Urothelium cell line (cell line): Measurements from ENCODE around the gene DNAJC11.
"Not testable (repeated sequence)": the region's sequence is repeated elsewhere in the genome, so short reads cannot be mapped to it uniquely, and the experiment has no call there.

Experiments used
- DNase-seq: peaks from one replicate; pipeline ENCODE4 v3.0.0; 2011; ENCODE audit warnings: low spot score, mixed read lengths
- FAIRE-seq: peaks from 2 replicates; lab custom pipeline; 2011; peaks lifted over from hg19 to GRCh38; lab: Jason Lieb, UNC

DNAJC11 gene

DNA sequence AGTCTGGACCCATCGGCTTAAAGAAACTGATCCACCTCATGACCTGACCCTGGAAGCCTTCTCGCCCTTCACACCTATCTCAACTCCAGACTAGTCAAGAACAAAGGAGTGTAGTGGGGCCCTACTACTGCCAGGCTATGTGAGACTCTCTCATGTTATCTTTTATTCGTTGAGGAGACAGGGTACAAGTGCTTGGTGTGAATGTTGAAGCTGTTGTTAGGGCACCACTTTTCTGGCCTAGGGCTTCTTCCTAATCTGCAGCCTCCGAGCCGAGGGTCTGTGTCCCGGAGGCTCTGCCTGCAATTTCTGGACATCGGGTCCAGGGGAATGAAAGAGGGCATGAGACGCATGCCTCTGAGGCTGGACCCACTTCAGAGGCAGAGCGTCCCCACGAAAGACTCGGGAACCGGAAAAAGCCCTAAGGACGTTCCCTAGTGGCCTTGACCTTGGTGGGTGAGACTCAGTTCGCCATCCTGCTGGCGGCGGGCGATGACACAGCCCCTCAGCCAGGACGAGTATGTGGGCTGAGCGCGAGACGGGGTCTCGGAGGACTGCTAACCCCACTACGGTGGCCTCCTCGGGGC is 671 bp downstream of the DNAJC11 start:
- FAIRE-seq (no peak), DNase-seq (no peak)

GRCh38 chr1:6699915-6700314 is 1.7 kb downstream of the DNAJC11 start:
- FAIRE-seq, DNase-seq: not testable (repeated sequence)

DNA sequence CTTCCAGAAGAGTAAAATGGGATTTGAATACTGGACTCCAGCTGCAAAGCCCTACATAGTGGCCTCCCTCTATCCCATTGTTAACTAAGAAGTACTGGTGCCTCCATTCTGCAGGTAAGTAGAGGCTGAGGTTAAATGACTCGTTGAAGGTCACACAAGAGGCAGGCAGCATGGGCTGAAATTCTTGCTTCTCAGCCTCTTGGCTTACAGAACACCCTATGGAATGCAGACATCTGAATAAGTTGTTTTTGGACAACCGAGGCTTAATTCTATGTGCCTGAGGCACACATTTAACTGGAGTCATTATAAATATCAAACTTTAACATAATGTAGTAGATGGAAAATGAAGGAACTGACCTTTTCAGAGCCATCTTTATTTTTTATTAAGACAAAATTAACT is 5.7 kb downstream of the DNAJC11 start:
- no peak for DNase-seq
- no peak for FAIRE-seq

GRCh38 chr1:6694121-6694713 is 7.4 kb downstream of the DNAJC11 start:
- no peak for FAIRE-seq
- DNase-seq, result no peak

DNA sequence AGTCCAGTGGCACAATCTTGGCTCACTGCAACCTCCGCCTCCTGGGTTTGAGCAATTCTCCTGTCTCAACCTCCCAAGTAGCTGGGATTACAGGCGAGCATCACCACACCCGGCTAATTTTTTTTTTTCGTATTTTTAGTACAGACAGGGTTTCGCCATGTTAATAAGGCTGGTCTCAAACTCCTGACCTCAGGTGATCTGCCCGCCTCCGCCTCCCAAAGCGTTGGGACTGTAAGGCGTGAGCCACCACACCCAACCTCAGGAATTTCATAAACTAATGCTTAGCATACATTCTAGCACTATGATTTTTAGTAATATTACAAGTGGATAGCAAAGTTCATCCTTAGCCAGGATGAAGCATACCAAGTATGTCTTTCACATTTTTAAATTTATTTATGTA is 8.7 kb downstream of the DNAJC11 start:
- FAIRE-seq, result no peak
- no peak for DNase-seq

GRCh38 chr1:6691507-6691906 is 10.1 kb downstream of the DNAJC11 start:
- FAIRE-seq, result no peak
- DNase-seq, result no peak

- FAIRE-seq, result no peak
- no peak for DNase-seq
Observed at GRCh38 chr1:6690186-6690585, 11.4 kb downstream of the DNAJC11 start.

- FAIRE-seq (no peak), DNase-seq (no peak)
Observed at GRCh38 chr1:6688757-6689156, 12.9 kb downstream of the DNAJC11 start.

DNA sequence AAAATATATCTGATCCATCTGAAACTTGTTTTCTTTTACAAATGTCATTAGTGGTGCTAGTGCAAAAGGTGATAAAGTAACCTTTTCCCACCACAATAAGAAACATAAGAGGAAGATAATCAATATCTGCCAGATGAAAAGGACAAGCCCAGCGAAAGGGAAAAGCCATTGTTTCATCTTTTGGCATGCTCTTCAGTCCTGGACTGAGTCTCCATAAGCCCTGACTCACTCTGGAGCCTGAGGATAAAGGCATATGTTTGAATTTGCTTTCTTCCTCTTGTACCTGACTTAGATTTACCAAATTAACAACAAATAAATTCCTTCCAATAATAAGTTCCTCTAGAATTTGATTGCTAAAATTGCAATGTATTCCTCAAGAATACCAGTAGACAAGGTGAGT is 13.6 kb downstream of the DNAJC11 start:
- DNase-seq, result no peak
- FAIRE-seq, result no peak

- FAIRE-seq (no peak), DNase-seq (no peak)
Observed at GRCh38 chr1:6686294-6686693, 15.3 kb downstream of the DNAJC11 start.

- no peak for FAIRE-seq
Observed at GRCh38 chr1:6685381-6685780, 16.2 kb downstream of the DNAJC11 start.

DNA sequence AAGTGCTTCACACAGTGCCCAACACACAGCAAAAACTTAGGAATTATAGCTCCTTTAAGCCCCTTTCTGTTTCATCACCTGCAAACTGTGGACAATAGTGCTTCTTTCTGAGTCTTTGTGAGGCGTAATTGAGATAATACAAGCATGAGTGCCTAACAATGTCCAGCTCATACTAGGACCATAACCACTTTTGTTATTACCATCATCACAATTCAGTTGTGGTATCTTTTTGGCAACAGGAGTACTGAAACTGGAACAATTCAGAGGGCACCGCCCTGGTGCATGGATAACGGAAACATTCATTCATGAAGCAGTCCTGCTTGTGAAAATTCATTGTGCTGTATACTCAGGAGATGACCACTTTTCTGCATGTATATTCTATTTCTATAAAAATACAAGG is 18.2 kb downstream of the DNAJC11 start:
- FAIRE-seq (no peak), DNase-seq (no peak)

More at GRCh38 chr1:6685381-6685780, 16.2 kb downstream of the DNAJC11 start:
- DNase-seq, result no peak

- DNase-seq (no peak), FAIRE-seq (no peak)
Observed at GRCh38 chr1:6675941-6676340, 25.7 kb downstream of the DNAJC11 start.

DNA sequence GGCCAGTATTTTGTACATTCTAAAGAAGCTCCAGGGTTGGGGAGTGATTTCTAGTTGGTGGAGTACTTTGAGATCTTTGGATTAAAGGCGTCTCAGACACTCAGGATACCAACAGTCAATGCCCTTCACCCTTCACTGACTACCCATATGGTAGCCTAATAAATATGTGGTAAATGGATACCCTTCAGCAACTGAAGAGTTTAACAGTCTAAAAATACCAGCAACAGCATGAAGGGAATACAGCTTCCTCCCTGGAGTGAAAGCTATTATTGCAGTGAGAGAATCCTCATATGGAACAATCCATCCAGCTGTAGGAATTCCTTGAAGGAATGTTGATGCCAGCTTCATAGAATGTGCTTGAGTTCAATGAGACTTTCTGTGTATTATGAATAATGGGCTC is 26.8 kb downstream of the DNAJC11 start:
- FAIRE-seq (no peak), DNase-seq (no peak)

DNA sequence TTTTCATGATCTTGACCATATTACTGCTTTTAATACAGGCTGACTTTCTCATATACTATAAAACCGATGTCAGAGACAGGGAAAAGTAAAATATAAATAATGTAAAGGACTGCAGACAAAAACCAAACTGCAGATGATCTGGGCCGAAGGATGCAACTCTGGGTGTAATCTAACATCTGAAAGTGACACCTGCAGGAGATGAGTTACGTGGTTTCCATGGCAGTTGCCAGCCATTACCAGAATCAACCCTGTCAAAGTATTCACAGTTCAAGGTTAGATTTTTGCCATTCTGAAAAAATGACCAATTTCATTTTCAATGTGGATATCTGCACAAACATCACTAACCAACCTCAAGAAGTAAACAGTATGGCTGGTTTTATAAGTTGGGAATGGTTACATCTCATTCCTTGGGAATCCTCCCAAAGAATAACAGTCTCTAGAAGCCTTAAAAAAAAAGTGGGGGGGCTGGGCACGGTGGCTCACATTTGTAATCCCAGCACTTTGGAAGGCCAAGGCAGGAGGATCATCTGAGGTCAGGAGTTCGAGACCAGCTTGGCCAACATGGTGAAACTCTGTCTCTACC is 27.7 kb downstream of the DNAJC11 start:
- no peak for FAIRE-seq
- DNase-seq, result no peak

DNA sequence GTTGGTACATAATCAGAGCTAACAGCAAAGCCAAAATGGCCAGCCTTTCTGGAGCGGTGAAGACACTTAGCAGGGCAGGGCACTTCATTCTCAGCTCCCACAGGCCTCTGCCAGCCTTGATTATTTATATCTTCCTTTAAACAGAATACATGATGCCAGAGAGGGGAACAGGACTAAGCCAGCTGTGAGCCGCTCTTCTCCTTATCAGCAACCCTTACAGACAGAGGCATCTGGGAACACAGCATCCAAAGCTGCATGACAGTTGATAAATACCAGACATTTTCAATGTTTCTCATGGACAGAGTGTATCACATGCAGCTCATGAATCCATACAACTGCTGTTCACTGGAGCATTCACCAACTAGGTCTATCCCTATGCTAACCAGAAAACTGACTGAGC is 29.1 kb downstream of the DNAJC11 start:
- FAIRE-seq (no peak), DNase-seq (no peak)

- DNase-seq (no peak), FAIRE-seq (no peak)
Observed at GRCh38 chr1:6668503-6668902, 33.1 kb downstream of the DNAJC11 start.

DNA sequence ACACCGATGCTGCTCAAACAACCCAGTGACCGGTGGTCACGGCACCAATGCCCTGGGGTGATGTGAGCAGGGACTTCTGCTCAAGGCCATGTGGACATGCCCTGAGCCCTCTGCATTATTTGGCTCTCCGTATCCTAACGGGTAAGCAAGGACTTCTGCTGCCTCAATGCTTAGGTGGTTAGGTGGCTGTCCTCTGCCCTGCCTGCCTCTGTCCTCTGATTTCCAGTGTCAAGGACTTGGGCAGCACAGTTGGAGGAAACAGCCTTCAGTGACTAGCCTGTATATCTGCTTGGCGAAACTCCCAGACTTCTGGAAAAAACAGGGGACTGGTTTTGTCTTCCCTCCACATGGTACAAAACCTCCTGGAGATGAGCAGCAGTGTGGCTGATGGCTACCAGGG is 34.5 kb downstream of the DNAJC11 start:
- FAIRE-seq (no peak), DNase-seq (no peak)

DNA sequence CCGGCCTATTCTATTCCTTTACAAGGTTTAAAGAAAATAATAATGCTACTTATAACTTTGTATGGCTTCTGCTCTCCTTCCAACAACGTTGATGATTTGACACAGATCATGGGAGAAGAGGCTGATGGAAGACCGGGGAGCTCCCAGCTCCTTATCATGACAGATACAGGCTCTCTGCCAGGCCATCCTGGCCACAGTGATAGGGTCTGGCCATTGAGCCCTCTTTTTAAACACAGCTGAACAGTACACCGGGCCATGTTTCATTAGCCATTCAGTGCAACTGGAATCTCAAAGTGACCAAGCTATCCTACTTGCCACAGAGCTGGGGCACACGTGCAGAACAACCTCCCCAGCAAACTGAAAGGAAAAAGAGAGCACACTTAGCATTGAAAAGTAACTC is 34.9 kb downstream of the DNAJC11 start:
- FAIRE-seq, result no peak
- DNase-seq, result no peak

- not testable (repeated sequence) for FAIRE-seq, DNase-seq
Observed at GRCh38 chr1:6662468-6662867, 39.1 kb downstream of the DNAJC11 start.

DNA sequence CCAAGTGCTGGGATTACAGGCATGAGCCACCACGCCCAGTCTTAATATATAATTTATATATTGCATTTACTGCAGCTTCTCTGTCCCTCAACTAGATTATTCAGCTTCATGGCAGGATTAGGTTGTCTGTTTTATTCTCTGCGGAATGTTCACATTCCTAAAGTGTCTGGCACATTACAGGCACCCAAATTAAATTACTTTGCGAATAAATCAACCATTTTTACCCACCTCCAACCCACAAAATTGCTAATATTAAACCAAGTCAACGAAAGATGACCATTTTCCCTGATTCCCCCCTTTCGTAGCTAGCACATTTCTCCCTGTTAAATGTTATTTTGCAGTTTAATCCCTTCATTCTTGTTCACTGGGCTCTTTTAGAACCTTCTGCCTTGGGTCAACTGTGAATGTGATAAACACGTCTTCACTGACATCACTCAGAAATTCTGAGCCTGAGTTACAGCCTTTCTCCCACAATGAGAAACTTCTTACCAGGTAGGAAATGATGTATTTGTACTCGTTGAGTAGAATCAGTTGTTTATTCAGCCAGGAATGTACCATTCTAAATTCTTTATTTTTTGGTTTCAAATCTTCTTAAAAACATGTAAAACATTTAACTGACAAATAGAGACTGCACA is 41.1 kb downstream of the DNAJC11 start:
- FAIRE-seq, result no peak
- no peak for DNase-seq

GRCh38 chr1:6658359-6659060 is 43.1 kb downstream of the DNAJC11 start:
- no peak for DNase-seq
- FAIRE-seq, result no peak
